ENCODE measurements around the gene SLC29A3.

DNA sequence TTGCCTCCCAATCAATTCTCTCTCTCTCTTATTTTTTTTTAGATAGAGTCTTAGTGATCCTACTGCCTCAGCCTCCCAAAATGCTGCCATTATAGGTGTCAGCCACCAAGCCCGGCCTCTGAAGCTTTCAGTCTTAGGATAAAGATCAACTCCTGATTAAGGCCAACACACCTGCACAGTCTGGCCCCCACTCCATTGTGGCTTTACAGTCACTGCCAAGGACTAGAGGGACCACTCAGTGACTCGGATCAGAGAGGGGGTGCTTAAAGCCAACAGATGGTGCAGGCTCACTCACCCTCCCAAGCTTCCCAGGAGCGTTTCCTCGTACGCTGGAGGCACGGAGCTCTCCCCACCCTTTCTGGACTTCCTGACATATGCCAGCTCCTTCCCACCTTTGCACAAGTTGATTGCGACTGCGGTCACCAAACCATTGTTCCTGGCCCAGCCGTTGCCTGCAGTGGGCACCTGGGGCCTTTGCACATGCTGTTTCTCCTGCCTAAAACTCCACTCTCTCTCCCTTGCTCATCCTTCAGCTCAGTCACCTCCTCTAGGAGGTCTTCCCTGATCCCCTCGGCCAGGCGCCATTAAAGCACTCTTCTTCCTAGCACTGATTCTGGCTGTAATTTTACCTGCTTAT, 76.0 kb downstream of the SLC29A3 start:
- TF ChIP-seq POLR2AphosphoS5 (IDR thresholded peaks at IDR 0.05; ENCODE audit: low read depth, low read length) = no peak
- TF ChIP-seq, protein P1, sequence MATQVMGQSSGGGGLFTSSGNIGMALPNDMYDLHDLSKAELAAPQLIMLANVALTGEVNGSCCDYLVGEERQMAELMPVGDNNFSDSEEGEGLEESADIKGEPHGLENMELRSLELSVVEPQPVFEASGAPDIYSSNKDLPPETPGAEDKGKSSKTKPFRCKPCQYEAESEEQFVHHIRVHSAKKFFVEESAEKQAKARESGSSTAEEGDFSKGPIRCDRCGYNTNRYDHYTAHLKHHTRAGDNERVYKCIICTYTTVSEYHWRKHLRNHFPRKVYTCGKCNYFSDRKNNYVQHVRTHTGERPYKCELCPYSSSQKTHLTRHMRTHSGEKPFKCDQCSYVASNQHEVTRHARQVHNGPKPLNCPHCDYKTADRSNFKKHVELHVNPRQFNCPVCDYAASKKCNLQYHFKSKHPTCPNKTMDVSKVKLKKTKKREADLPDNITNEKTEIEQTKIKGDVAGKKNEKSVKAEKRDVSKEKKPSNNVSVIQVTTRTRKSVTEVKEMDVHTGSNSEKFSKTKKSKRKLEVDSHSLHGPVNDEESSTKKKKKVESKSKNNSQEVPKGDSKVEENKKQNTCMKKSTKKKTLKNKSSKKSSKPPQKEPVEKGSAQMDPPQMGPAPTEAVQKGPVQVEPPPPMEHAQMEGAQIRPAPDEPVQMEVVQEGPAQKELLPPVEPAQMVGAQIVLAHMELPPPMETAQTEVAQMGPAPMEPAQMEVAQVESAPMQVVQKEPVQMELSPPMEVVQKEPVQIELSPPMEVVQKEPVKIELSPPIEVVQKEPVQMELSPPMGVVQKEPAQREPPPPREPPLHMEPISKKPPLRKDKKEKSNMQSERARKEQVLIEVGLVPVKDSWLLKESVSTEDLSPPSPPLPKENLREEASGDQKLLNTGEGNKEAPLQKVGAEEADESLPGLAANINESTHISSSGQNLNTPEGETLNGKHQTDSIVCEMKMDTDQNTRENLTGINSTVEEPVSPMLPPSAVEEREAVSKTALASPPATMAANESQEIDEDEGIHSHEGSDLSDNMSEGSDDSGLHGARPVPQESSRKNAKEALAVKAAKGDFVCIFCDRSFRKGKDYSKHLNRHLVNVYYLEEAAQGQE (IDR thresholded peaks at IDR 0.05; ENCODE audit: insufficient read depth in 1 of 2, low read depth in 2 of 2, low read length in 2 of 2) = no peak
- TF ChIP-seq TAF1 (IDR thresholded peaks at IDR 0.05; ENCODE audit: borderline replicate concordance, insufficient read depth, low read length) = no peak

All from PFSK-1 (cell line).